ENCODE measurements around the gene ZMAT3. TPM values are rescaled to one million over a fixed set of nuclear protein-coding genes. Genes with fewer than 3 reads are reported as not detected.
"Not testable (repeated sequence)": the region's sequence is repeated elsewhere in the genome, so short reads cannot be mapped to it uniquely, and the experiment has no call there.

ZMAT3 gene
- 10 to 100 TPM; 12.3 to 13.9 TPM for total RNA-seq

DNA sequence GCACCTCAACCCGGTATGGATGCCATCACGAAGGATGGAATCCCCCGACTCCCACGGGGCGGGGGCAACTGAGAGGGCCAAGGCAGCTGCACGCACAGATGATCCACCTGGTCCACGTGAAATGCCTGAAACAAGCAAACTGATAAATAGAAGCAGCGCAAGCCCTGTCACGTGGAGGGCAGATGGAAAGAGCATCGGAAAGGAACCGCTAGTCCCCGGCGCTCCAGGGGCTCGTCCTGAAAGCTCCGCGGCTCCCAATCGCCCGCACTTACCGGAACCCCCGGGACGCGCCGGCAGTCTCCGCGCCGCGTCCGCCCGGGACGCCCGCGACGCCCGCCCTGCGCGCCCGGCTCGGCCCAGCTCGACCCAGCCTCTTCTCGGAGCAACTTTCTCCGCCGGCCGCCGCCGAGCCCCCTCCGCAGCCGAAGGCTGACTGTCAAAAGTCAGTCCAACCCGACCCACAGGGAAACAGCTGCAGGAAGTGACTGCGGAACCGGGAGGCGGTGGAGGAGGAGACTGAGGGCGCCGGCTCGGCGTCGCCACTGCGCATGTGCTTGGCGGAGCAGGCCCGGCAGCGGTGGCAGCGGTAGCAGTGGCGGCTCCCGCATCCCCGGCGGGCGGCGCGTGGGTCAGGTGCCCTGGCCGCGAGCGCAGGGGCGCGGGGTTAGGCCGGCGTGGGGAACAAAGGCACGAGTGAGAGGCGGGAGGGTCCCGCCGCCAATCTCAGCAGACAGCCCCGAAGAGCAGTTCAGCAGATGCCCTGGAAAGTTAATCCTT, at the start of gene ZMAT3:
TSS of gene ZMAT3 (minus strand) at position 487 of the 777 bp plus-strand sequence. CDS start 4,057 bp downstream, outside the sequence.
- H3K27ac Mint-ChIP-seq = peak within 1 kb of the TSS; percentile 87

DNA sequence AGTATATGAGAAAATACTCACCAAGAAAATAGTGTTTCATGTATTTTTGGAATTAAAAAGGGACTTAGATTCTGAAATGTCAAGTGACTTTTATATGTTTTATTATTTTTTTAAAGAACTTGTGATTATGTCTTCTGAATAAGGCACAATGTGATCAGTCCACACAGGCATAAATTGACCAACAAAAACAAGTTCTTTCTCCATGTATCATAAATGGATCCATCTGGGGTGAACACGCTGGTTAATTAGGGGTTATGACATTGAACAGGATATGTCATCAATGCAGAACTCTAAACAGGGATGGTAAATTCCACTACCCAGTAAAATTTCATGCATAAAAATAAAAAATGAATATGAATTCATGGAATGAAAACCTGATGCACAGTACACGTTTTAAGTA, 45.2 kb upstream of the ZMAT3 start:
- peaks cover 24% of the 10 kb centered on the region for H3K27me3 Mint-ChIP-seq
- H3K27ac Mint-ChIP-seq = no peak overlapping the region
- no peaks in the 10 kb centered on the region for H3K4me1 Mint-ChIP-seq
- ChIA-PET POLR2A (no interaction called here), CTCF (no interaction called here)
- no peak for DNase-seq
- peaks cover 3% of the 10 kb centered on the region for H3K9me3 Mint-ChIP-seq
- H3K4me3 Mint-ChIP-seq = no peak overlapping the region
- peaks cover 3% of the 10 kb centered on the region for H3K36me3 Mint-ChIP-seq (ENCODE audit: low read depth)

More for the DNA sequence above, at the start of gene ZMAT3:
- ChIA-PET CTCF (interaction anchor here (0.7 to 5.0 kb wide), 10 partner anchors 11 to 491 kb away, joined by 3 to 39 read pairs (median 6); partner anchors contain the start of genes ACTL6A and PIK3CA), POLR2A (interaction anchor here (1.0 to 4.7 kb wide), 14 partner anchors 12 to 275 kb away, joined by 3 to 47 read pairs (median 4); partner anchors contain the start of genes PIK3CA and ZNF639)
- DNase-seq = peak; percentile 84
- no peaks in the 10 kb centered on the region for H3K9me3 Mint-ChIP-seq
- H3K4me1 Mint-ChIP-seq = peaks cover 49% of the 10 kb centered on the region
- H3K27me3 Mint-ChIP-seq = no peaks in the 10 kb centered on the region
- peak within 1 kb of the TSS; percentile 96 for H3K4me3 Mint-ChIP-seq
- peaks cover 17% of the 10 kb centered on the region for H3K36me3 Mint-ChIP-seq (ENCODE audit: low read depth)

DNA sequence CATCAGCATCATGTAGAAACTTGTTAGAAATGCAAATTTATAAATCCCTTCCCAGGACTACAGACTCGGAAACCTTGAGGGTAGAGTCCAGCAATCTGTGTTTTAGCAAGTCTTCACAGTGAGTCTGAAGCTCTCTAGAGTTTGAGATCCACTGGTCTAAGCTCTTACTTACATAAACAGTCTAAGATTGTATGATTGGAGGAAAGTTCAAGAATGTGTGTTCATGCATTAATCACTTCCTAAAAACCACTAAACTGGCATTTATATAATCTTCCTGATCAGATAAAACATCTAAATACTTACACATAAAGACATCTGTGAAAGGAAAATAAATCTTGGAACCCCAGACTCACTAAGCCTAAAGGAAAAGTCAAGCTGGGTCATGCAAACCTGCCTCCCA, 43.8 kb upstream of the ZMAT3 start:
- H3K9me3 Mint-ChIP-seq; H3K27ac Mint-ChIP-seq; DNase-seq; H3K4me1 Mint-ChIP-seq; H3K36me3 Mint-ChIP-seq (ENCODE audit: low read depth); H3K4me3 Mint-ChIP-seq; POLR2A ChIA-PET: not testable (repeated sequence)
- CTCF ChIA-PET = interaction anchor here (1.0 kb wide), 1 partner anchor 10 kb away, joined by 4 read pairs; no protein-coding TSS in a partner anchor
- peaks cover 28% of the 10 kb centered on the region for H3K27me3 Mint-ChIP-seq

DNA sequence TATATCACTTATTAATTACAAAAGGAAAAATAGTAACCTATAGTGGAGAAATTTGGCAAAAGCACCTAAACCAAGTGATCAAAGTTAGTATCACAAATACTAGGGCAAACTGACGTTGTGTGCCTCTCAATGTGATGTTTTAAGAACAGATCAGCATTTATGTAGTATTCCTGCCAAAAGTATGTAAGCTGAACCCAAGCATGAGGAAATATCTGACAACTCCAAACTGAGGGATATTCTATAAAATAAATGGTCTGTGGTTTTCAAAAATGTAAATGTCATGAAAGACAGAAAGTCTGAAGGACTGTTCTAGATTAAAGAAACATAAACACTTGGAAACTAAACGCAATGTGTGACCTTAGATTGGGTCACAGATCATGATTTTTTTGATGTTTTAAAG, 42.3 kb upstream of the ZMAT3 start:
- H3K4me1 Mint-ChIP-seq = no peaks in the 10 kb centered on the region
- no peak overlapping the region for H3K27ac Mint-ChIP-seq
- H3K36me3 Mint-ChIP-seq (ENCODE audit: low read depth) = no peaks in the 10 kb centered on the region
- peaks cover 2% of the 10 kb centered on the region for H3K9me3 Mint-ChIP-seq
- POLR2A ChIA-PET = no interaction called here
- peaks cover 28% of the 10 kb centered on the region for H3K27me3 Mint-ChIP-seq
- CTCF ChIA-PET = no interaction called here
- no peak overlapping the region for H3K4me3 Mint-ChIP-seq
- no peak for DNase-seq

GRCh38 chr3:179108086-179108485, 36.5 kb upstream of the ZMAT3 start:
- POLR2A ChIA-PET = no interaction called here
- H3K4me3 Mint-ChIP-seq = no peak overlapping the region
- no peak overlapping the region for H3K27ac Mint-ChIP-seq
- peaks cover 2% of the 10 kb centered on the region for H3K9me3 Mint-ChIP-seq
- CTCF ChIA-PET = interaction anchor here (0.7 to 1.2 kb wide), 4 partner anchors 9 to 213 kb away, joined by 3 to 4 read pairs (median 4); no protein-coding TSS in a partner anchor
- H3K4me1 Mint-ChIP-seq = peaks cover 4% of the 10 kb centered on the region
- no peak for DNase-seq
- H3K27me3 Mint-ChIP-seq = peaks cover 16% of the 10 kb centered on the region
- no peaks in the 10 kb centered on the region for H3K36me3 Mint-ChIP-seq (ENCODE audit: low read depth)

- DNase-seq = no peak
- Mint-ChIP-seq H3K4me3 (no peak overlapping the region), H3K36me3 (ENCODE audit: low read depth) (no peaks in the 10 kb centered on the region), H3K9me3 (peaks cover 2% of the 10 kb centered on the region), H3K27ac (no peak overlapping the region), H3K27me3 (peaks cover 11% of the 10 kb centered on the region), H3K4me1 (peaks cover 4% of the 10 kb centered on the region)
- POLR2A ChIA-PET = no interaction called here
- CTCF ChIA-PET = interaction anchor here (0.7 to 1.2 kb wide), 4 partner anchors 9 to 213 kb away, joined by 3 to 4 read pairs (median 4); no protein-coding TSS in a partner anchor
These were observed 36.0 kb upstream of the ZMAT3 start for GRCh38 chr3:179107617-179108016.

DNA sequence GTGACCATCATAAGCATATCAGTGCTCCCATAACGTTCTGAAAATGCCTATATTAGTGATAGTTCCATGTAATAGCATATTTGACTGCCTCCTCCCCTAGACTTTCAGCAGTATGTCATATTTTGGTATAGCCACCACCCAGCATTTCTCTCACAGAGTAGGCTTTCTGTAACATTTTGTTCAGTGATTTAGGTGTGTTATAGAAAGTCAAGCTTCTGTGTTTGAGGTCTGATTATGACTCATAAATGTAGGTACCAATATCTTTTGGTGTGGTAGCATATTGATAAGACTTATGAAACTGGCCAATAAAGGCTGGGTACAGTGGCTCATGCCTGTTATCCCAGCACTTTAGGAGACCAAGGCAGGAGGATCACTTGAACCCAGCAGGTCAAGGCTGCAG, 34.3 kb upstream of the ZMAT3 start:
- no peak overlapping the region for H3K4me3 Mint-ChIP-seq
- POLR2A ChIA-PET = interaction anchor here (0.7 kb wide), 1 partner anchor 36 kb away, joined by 3 read pairs; no protein-coding TSS in a partner anchor
- peaks cover 2% of the 10 kb centered on the region for H3K9me3 Mint-ChIP-seq

DNA sequence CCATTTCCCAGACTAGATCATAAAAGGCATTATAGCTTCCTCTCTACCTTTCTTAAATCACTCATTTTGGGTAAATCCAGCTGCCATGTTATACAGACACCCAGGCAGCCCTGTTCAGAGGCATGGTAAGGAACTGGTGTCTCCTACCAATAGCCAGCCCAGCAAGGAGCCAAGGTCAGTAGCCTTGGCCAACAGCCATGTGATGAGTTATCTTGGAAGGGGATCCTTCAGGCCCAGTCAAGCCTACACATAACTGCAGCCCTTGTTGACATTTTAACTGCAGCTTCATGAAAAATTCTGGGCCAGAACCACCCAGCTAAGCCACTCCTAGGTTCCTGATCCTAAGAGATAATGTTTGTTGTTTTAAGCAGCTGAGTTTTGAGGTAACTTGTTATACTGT, 29.0 kb upstream of the ZMAT3 start:
- Mint-ChIP-seq H3K27ac (no peak overlapping the region), H3K36me3 (ENCODE audit: low read depth) (no peaks in the 10 kb centered on the region), H3K9me3 (no peaks in the 10 kb centered on the region), H3K27me3 (peaks cover 1% of the 10 kb centered on the region), H3K4me3 (no peak overlapping the region), H3K4me1 (peaks cover 6% of the 10 kb centered on the region)
- no peak for DNase-seq
- ChIA-PET POLR2A (interaction anchor here (0.7 kb wide), 1 partner anchor 27 kb away, joined by 3 read pairs; no protein-coding TSS in a partner anchor), CTCF (no interaction called here)

More for the DNA sequence above, 34.3 kb upstream of the ZMAT3 start:
- H3K36me3 Mint-ChIP-seq (ENCODE audit: low read depth) = no peaks in the 10 kb centered on the region
- DNase-seq = no peak
- H3K27ac Mint-ChIP-seq = no peak overlapping the region
- peaks cover 4% of the 10 kb centered on the region for H3K27me3 Mint-ChIP-seq
- CTCF ChIA-PET = interaction anchor here (0.7 to 1.9 kb wide), 6 partner anchors 9 to 91 kb away, joined by 3 to 5 read pairs (median 4); no protein-coding TSS in a partner anchor
- peaks cover 4% of the 10 kb centered on the region for H3K4me1 Mint-ChIP-seq

DNA sequence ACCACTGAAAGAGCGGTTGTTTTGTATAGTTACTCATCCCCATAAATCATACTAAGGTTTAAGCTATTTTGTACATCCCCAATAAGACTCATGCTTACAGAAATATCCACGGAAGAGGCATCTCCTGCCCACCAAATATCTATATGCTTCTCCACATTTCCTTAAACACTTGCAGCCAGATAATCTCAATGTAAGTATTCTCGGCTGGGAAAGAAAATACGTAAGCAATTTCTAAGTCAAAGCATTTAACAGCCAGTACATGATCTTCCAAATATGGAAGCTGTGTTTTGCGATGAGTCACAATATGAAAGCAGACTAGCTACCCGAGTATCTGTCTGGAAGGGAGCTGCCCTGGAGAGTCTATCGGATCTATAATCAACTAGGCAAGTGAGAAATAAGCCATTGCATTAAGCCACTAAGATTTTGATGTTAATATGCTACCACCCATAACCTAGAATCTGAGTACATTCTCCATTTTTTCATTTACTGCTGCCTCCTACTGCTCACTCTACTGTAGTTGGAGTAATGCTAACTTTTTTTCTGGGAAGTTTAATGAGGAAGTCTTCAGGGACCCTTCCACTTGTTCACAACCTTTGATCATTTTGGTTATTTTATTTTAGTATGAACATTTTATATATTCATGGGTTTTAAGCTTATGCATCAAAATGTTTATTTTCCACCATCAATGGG, 26.9 kb upstream of the ZMAT3 start:
- ChIA-PET POLR2A (no interaction called here), CTCF (interaction anchor here (1.1 to 2.4 kb wide), 5 partner anchors 9 to 216 kb away, joined by 3 to 14 read pairs (median 5); no protein-coding TSS in a partner anchor)
- Mint-ChIP-seq H3K4me3 (no peak overlapping the region), H3K9me3 (no peaks in the 10 kb centered on the region), H3K27me3 (peaks cover 3% of the 10 kb centered on the region), H3K4me1 (peaks cover 5% of the 10 kb centered on the region), H3K27ac (no peak overlapping the region), H3K36me3 (ENCODE audit: low read depth) (no peaks in the 10 kb centered on the region)
- DNase-seq = no peak

GRCh38 chr3:179093807-179094206, 22.2 kb upstream of the ZMAT3 start:
- H3K36me3 Mint-ChIP-seq (ENCODE audit: low read depth) = no peaks in the 10 kb centered on the region
- no peak overlapping the region for H3K4me3 Mint-ChIP-seq
- ChIA-PET CTCF (interaction anchor here (1.2 to 1.7 kb wide), 2 partner anchors 11 to 12 kb away, joined by 3 to 5 read pairs; no protein-coding TSS in a partner anchor), POLR2A (interaction anchor here (0.7 kb wide), 1 partner anchor 10 kb away, joined by 3 read pairs; no protein-coding TSS in a partner anchor)
- no peak overlapping the region for H3K27ac Mint-ChIP-seq
- no peaks in the 10 kb centered on the region for H3K9me3 Mint-ChIP-seq
- DNase-seq = no peak
- peaks cover 3% of the 10 kb centered on the region for H3K27me3 Mint-ChIP-seq
- H3K4me1 Mint-ChIP-seq = peaks cover 21% of the 10 kb centered on the region

- no peaks in the 10 kb centered on the region for H3K9me3 Mint-ChIP-seq
- no peak for DNase-seq
- H3K4me3 Mint-ChIP-seq = no peak overlapping the region
- H3K4me1 Mint-ChIP-seq = peaks cover 16% of the 10 kb centered on the region
- H3K27me3 Mint-ChIP-seq = peaks cover 3% of the 10 kb centered on the region
- ChIA-PET CTCF (no interaction called here), POLR2A (no interaction called here)
- no peaks in the 10 kb centered on the region for H3K36me3 Mint-ChIP-seq (ENCODE audit: low read depth)
- no peak overlapping the region for H3K27ac Mint-ChIP-seq
These were observed 19.5 kb upstream of the ZMAT3 start for GRCh38 chr3:179091113-179091512.

GRCh38 chr3:179088306-179088705, 16.7 kb upstream of the ZMAT3 start:
- H3K9me3 Mint-ChIP-seq = no peaks in the 10 kb centered on the region
- no peaks in the 10 kb centered on the region for H3K36me3 Mint-ChIP-seq (ENCODE audit: low read depth)
- H3K4me1 Mint-ChIP-seq = peaks cover 23% of the 10 kb centered on the region
- H3K4me3 Mint-ChIP-seq = no peak overlapping the region
- H3K27ac Mint-ChIP-seq = no peak overlapping the region
- DNase-seq = no peak
- ChIA-PET POLR2A (interaction anchor here (1.0 kb wide), 1 partner anchor 16 kb away, joined by 4 read pairs; the partner anchor contains the start of gene ZMAT3), CTCF (interaction anchor here (0.7 kb wide), 1 partner anchor 1026 kb away, joined by 3 read pairs; no protein-coding TSS in a partner anchor)
- no peaks in the 10 kb centered on the region for H3K27me3 Mint-ChIP-seq

Measured in activated CD4-positive, alpha-beta memory T cell treated with anti-CD3 and anti-CD28 coated beads, Interleukin-2, amount 10 ng/mL, durations not matched to agents 7 days and 5 days (primary cell).